HFF-Myc (cell line): ENCODE data around the gene USP20.

ENCODE experiments used
- DNase-seq: peaks from one replicate; pipeline ENCODE4 v3.0.0-alpha.2; 2011; ENCODE audit warnings: low read depth; ENCODE audit errors: extremely low read depth
- H3K4me3 ChIP-seq: replicated peaks from 2 replicates; pipeline ENCODE4 v1.5.1; 2011; ENCODE audit warnings: low read depth, mild to moderate bottlenecking, control low read depth, low read length
- TF ChIP-seq, protein P1 (sequence below): IDR thresholded peaks from 2 replicates; pipeline ENCODE4 v1.5.1; 2012; ENCODE audit warnings: mild to moderate bottlenecking, low read depth, low read length, control low read depth; ENCODE audit errors: missing control alignments

Gene USP20

DNA sequence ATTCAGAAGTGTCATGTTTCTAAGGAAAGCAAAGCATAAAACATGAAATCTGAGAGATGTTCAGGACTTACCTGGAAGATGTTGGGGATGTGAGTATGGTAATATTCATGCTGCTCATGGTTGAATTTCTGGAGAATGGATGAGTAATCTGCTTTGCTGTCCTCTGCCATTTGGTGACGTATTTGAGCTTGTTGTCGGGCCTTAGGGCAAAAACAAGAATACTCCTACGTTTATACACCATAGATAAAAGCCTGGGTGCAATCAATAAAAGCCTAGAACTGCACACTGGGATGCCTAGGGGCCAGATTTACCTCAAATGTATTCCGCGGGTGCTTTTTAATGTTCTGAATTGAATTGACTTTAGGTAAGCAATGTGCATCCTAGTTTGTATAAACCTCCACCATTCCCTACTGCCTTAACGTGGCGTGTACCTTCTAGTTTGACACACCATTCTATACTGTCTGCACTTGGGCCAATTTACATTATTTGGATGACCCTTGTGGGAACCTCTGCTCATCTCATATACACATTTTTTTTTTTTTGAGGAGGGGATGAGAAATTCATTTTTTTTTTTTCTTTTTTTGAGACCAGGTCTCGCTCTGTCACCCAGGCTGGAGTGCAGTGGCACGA lies 94.4 kb downstream of the USP20 start:
- DNase-seq: no peak
- TF ChIP-seq, protein P1, sequence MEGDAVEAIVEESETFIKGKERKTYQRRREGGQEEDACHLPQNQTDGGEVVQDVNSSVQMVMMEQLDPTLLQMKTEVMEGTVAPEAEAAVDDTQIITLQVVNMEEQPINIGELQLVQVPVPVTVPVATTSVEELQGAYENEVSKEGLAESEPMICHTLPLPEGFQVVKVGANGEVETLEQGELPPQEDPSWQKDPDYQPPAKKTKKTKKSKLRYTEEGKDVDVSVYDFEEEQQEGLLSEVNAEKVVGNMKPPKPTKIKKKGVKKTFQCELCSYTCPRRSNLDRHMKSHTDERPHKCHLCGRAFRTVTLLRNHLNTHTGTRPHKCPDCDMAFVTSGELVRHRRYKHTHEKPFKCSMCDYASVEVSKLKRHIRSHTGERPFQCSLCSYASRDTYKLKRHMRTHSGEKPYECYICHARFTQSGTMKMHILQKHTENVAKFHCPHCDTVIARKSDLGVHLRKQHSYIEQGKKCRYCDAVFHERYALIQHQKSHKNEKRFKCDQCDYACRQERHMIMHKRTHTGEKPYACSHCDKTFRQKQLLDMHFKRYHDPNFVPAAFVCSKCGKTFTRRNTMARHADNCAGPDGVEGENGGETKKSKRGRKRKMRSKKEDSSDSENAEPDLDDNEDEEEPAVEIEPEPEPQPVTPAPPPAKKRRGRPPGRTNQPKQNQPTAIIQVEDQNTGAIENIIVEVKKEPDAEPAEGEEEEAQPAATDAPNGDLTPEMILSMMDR: no peak
- no peak overlapping the region for H3K4me3 ChIP-seq

DNA sequence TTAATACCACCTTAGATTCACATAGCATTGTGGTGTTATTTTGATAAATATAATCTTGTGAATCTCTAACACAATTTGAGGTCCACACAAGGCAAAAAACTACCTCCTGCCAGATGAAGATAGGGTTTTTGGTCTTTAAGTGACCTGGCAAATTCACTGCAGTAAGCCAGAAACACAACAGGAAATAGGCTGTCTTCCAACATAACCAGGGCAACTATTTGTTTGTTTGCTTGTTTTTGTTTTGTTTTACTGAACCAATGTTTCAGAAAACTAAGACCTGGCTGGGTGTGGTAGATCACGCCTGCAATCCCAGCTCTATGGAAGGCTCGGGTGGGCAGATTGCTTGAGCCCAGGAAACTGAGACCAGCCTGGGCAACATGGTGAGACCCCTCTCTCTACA lies 95.5 kb downstream of the USP20 start:
- DNase-seq: no peak
- TF ChIP-seq, protein P1: no peak
- no peak overlapping the region for H3K4me3 ChIP-seq
